HL-60/S4 treated with retinoic acid at 250 ng/mL for 4 days and 3 days (cell line): ENCODE data around the gene CYP2W1.
"Not testable (repeated sequence)": the region's sequence is repeated elsewhere in the genome, so short reads cannot be mapped to it uniquely, and the experiment has no call there.

Source experiments
- in situ Hi-C: fragments of 300-500 bp; cut with MboI; formaldehyde crosslinking; loops from 2 replicates; pipeline ENCODE4 v1.7.0; 2022; ENCODE audit warnings: low sequenced_read_pairs

Gene CYP2W1

DNA sequence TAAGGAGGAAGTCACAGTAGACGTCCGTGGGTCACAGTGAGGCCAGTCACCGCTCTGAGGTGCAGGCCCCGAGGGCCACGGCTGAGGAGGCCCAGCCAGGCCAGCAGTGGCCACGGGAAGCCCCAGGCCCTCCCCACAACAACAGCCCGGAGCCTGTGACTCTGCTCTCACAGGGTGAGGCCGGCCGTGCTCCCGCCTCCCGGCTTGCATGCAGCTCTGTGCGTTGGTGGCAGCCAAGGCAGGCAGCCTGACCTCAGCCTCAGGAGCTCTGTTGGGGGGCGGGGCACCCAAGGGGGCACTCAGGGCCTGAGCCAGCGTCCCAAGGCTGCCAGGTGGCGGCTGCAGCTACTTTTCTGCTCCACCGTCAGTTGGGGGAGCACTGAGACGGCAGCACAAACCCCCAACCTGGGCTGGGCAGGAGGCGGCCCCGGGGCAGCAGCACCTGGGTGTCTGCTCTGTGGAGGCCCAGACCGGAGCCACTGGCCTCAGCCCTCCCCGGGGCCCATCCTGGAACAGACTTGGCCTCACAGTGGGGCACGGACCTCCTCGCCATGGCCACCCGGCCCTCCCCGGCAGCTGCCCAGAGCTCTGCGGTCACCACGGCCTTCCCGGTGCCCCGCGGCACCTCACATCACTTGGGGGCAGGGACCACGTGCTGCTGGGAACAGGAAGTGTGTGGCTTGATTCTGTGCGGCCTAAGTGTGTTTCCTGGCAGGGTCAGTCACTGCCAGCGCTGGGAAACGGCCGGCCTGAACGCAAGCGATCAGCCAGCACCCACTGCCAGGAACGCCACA lies 13.3 kb downstream of the CYP2W1 start:
- in situ Hi-C loops = loop anchor here (10.0 kb wide), 1 partner anchor 69 kb away; no protein-coding TSS in a partner anchor

- in situ Hi-C loops = loop anchor here (10.0 kb wide), 1 partner anchor 67 kb away; no protein-coding TSS in a partner anchor
Observed at GRCh38 chr7:997404-998395, 14.7 kb downstream of the CYP2W1 start.

- in situ Hi-C loops = loop anchor here (10.0 kb wide), 1 partner anchor 65 kb away; no protein-coding TSS in a partner anchor
Observed at GRCh38 chr7:999149-999879, 16.3 kb downstream of the CYP2W1 start.

GRCh38 chr7:999941-1000935 lies 17.3 kb downstream of the CYP2W1 start:
- in situ Hi-C loops = loop anchor here (10.0 kb wide), 1 partner anchor 65 kb away; no protein-coding TSS in a partner anchor

GRCh38 chr7:1001069-1001770 lies 18.2 kb downstream of the CYP2W1 start:
- in situ Hi-C loops = not testable (repeated sequence)

DNA sequence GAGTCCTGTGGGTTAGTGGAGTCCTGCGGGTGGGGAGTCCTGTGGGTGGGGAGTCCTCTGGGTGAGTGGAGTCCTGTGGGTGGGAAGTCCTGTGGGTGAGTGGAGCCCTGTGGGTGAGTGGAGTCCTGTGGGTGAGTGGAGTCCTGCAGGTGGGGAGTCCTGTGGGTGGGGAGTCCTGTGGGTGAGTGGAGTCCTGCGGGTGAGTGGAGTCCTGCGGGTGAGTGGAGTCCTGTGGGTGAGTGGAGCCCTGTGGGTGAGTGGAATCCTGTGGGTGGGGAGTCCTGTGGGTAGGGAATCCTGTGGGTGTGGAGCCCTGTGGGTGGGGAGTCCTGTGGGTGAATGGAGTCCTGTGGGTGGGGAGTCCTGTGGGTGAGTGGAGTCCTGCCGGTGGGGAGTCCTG lies 19.0 kb downstream of the CYP2W1 start:
- in situ Hi-C loops = not testable (repeated sequence)

DNA sequence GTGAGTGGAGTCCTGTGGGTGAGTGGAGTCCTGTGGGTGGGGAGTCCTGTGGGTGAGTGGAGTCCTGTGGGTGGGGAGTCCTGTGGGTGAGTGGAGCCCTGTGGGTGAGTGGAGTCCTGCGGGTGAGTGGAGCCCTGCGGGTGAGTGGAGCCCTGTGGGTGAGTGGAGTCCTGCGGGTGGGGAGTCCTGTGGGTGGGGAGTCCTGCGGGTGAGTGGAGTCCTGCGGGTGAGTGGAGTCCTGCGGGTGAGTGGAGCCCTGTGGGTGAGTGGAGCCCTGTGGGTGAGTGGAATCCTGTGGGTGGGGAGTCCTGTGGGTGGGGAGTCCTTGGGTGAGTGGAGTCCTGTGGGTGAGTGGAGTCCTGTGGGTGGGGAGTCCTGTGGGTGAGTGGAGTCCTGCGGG lies 19.5 kb downstream of the CYP2W1 start:
- in situ Hi-C loops = not testable (repeated sequence)

GRCh38 chr7:1004018-1004852 lies 21.3 kb downstream of the CYP2W1 start:
- in situ Hi-C loops = no loop called here

DNA sequence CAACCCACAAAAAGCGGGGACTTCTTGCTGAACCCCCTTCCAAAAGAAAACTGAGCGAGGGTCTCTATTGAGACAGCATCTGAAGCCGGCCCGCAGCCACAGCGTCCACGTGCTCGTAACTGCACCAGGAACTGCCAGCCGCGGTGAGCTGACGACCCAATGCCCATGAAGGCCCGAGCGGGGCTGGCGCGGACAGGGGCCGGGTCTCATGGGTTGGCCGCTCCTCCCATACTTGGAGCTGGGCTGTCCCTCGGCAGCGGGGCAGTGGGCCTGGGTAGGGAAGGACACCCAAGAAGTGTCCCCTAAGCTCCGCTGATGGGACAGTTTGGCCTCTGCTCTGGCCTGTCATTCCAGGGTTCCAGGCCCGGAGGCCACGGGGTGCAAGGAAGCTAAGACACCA lies 22.3 kb downstream of the CYP2W1 start:
- in situ Hi-C loops = no loop called here

GRCh38 chr7:1007901-1008300 lies 24.9 kb downstream of the CYP2W1 start:
- in situ Hi-C loops = no loop called here

GRCh38 chr7:1008733-1009363 lies 25.9 kb downstream of the CYP2W1 start:
- in situ Hi-C loops = no loop called here

- in situ Hi-C loops = no loop called here
Observed at GRCh38 chr7:1009747-1010146, 26.8 kb downstream of the CYP2W1 start.

- in situ Hi-C loops = no loop called here
Observed at GRCh38 chr7:1010226-1010625, 27.2 kb downstream of the CYP2W1 start.

DNA sequence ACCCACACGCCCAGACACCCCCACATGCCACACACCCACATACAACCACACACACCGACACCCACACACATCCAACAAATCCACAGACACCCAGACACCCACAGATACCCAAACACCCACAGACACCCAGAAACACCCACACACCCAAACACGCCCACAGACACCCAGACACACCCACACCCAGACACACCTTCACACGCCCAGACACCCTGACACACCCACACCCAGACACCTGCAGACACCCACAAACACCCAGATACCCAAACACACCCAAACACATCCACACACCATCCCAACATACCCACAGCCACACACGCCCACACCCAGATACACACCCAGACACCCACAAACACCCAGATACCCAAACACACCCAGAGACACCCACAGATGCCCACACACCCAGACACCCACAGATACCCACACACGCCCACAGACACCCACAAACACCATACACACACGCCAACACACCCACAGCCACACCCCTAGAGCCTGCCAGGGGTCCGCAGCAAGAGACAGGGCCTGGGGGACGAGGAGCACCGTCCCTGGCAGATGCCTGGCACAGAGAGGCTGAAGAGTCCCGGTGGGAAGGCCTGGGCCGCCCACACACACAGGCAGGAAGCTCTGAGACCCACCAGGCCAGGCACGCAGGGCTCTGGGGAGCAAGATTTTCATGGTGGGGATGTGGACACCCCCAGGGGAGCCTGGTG lies 28.5 kb downstream of the CYP2W1 start:
- in situ Hi-C loops = no loop called here

GRCh38 chr7:1012004-1012715 lies 29.2 kb downstream of the CYP2W1 start:
- in situ Hi-C loops = no loop called here

- in situ Hi-C loops = no loop called here
Observed at GRCh38 chr7:1012716-1013095, 29.7 kb downstream of the CYP2W1 start.
